Mononuclear cell (primary cell): ENCODE results near the gene CARMIL1. TPM values are rescaled to one million over a fixed set of nuclear protein-coding genes. Genes with fewer than 3 reads are reported as not detected.

Source experiments
- H3K27me3 ChIP-seq: 2 replicates; pipeline ENCODE4 v1.6.0; 2011; ENCODE audit warnings: low read length, control low read depth; ENCODE audit not compliant: insufficient read depth
- H3K4me1 ChIP-seq: 2 replicates; pipeline ENCODE4 v1.5.1; 2011; ENCODE audit warnings: mild to moderate bottlenecking, low read length, control low read depth; ENCODE audit not compliant: insufficient read depth
- H3K4me3 ChIP-seq: 2 replicates; pipeline ENCODE4 v1.5.1; 2011; ENCODE audit warnings: mild to moderate bottlenecking, low read length, moderate library complexity
- H3K9me3 ChIP-seq: 2 replicates; pipeline ENCODE4 v1.5.1; 2011; ENCODE audit warnings: low read depth, mild to moderate bottlenecking, control low read depth, low read length
- total RNA-seq: library from RNA; depleted of rRNA; stranded (reverse); fragments of >200 nt; gene quantifications from one replicate; pipeline ENCODE4 v1.2.3, GENCODE V29; 2012

The CARMIL1 gene
- total RNA-seq, 1 donor, result 3.1 TPM

GRCh38 chr6:25473447-25473846, 194.3 kb downstream of the CARMIL1 start:
- H3K4me3 ChIP-seq, result no peak overlapping the region
- H3K9me3 ChIP-seq, result no peaks in the 10 kb centered on the region
- H3K4me1 ChIP-seq, result peaks cover 4% of the 10 kb centered on the region
- no peaks in the 10 kb centered on the region for H3K27me3 ChIP-seq

GRCh38 chr6:25476126-25476525, 197.0 kb downstream of the CARMIL1 start:
- H3K27me3 ChIP-seq, result no peaks in the 10 kb centered on the region
- no peaks in the 10 kb centered on the region for H3K9me3 ChIP-seq
- peaks cover 4% of the 10 kb centered on the region for H3K4me1 ChIP-seq
- H3K4me3 ChIP-seq, result no peak overlapping the region

GRCh38 chr6:25477006-25477590, 197.9 kb downstream of the CARMIL1 start:
- no peaks in the 10 kb centered on the region for H3K9me3 ChIP-seq
- no peak overlapping the region for H3K4me3 ChIP-seq
- no peaks in the 10 kb centered on the region for H3K27me3 ChIP-seq
- peaks cover 4% of the 10 kb centered on the region for H3K4me1 ChIP-seq

GRCh38 chr6:25478973-25479372, 199.8 kb downstream of the CARMIL1 start:
- peaks cover 4% of the 10 kb centered on the region for H3K4me1 ChIP-seq
- no peaks in the 10 kb centered on the region for H3K9me3 ChIP-seq
- H3K27me3 ChIP-seq, result no peaks in the 10 kb centered on the region
- no peak overlapping the region for H3K4me3 ChIP-seq

GRCh38 chr6:25481267-25481666, 202.1 kb downstream of the CARMIL1 start:
- Histone ChIP-seq H3K9me3 (no peaks in the 10 kb centered on the region), H3K4me1 (no peaks in the 10 kb centered on the region), H3K27me3 (no peaks in the 10 kb centered on the region), H3K4me3 (no peak overlapping the region)

- H3K4me3 ChIP-seq, result no peak overlapping the region
- H3K4me1 ChIP-seq, result no peaks in the 10 kb centered on the region
- H3K27me3 ChIP-seq, result no peaks in the 10 kb centered on the region
- H3K9me3 ChIP-seq, result no peaks in the 10 kb centered on the region
Measured at GRCh38 chr6:25482996-25483395, 203.8 kb downstream of the CARMIL1 start.

- H3K4me1 ChIP-seq, result no peaks in the 10 kb centered on the region
- no peak overlapping the region for H3K4me3 ChIP-seq
- H3K27me3 ChIP-seq, result no peaks in the 10 kb centered on the region
- H3K9me3 ChIP-seq, result no peaks in the 10 kb centered on the region
Measured at GRCh38 chr6:25483943-25484342, 204.8 kb downstream of the CARMIL1 start.

GRCh38 chr6:25484900-25485299, 205.7 kb downstream of the CARMIL1 start:
- no peaks in the 10 kb centered on the region for H3K9me3 ChIP-seq
- H3K27me3 ChIP-seq, result no peaks in the 10 kb centered on the region
- no peaks in the 10 kb centered on the region for H3K4me1 ChIP-seq
- no peak overlapping the region for H3K4me3 ChIP-seq

GRCh38 chr6:25485821-25486534, 206.8 kb downstream of the CARMIL1 start:
- Histone ChIP-seq H3K4me1 (no peaks in the 10 kb centered on the region), H3K9me3 (no peaks in the 10 kb centered on the region), H3K4me3 (no peak overlapping the region), H3K27me3 (no peaks in the 10 kb centered on the region)

- H3K4me1 ChIP-seq, result no peaks in the 10 kb centered on the region
- H3K27me3 ChIP-seq, result no peaks in the 10 kb centered on the region
- no peak overlapping the region for H3K4me3 ChIP-seq
Measured at GRCh38 chr6:25486550-25486949, 207.4 kb downstream of the CARMIL1 start.

GRCh38 chr6:25487012-25487411, 207.8 kb downstream of the CARMIL1 start:
- Histone ChIP-seq H3K27me3 (no peaks in the 10 kb centered on the region), H3K4me3 (no peak overlapping the region), H3K9me3 (no peaks in the 10 kb centered on the region), H3K4me1 (no peaks in the 10 kb centered on the region)

More at GRCh38 chr6:25486550-25486949, 207.4 kb downstream of the CARMIL1 start:
- H3K9me3 ChIP-seq, result no peaks in the 10 kb centered on the region

GRCh38 chr6:25488156-25488555, 209.0 kb downstream of the CARMIL1 start:
- Histone ChIP-seq H3K4me1 (no peaks in the 10 kb centered on the region), H3K27me3 (no peaks in the 10 kb centered on the region), H3K9me3 (no peaks in the 10 kb centered on the region), H3K4me3 (no peak overlapping the region)

GRCh38 chr6:25489399-25489798, 210.2 kb downstream of the CARMIL1 start:
- Histone ChIP-seq H3K4me3 (no peak overlapping the region), H3K9me3 (no peaks in the 10 kb centered on the region), H3K4me1 (no peaks in the 10 kb centered on the region), H3K27me3 (no peaks in the 10 kb centered on the region)

GRCh38 chr6:25490018-25490801, 211.0 kb downstream of the CARMIL1 start:
- Histone ChIP-seq H3K4me3 (no peak overlapping the region), H3K27me3 (no peaks in the 10 kb centered on the region), H3K4me1 (no peaks in the 10 kb centered on the region), H3K9me3 (no peaks in the 10 kb centered on the region)

GRCh38 chr6:25492951-25493350, 213.8 kb downstream of the CARMIL1 start:
- H3K4me3 ChIP-seq, result no peak overlapping the region
- H3K27me3 ChIP-seq, result no peaks in the 10 kb centered on the region
- no peaks in the 10 kb centered on the region for H3K9me3 ChIP-seq
- H3K4me1 ChIP-seq, result peaks cover 9% of the 10 kb centered on the region
